ENCODE measurements around the gene CHM. TPM values are rescaled to one million over a fixed set of nuclear protein-coding genes. Genes with fewer than 3 reads are reported as not detected.
"Not testable (repeated sequence)": the region's sequence is repeated elsewhere in the genome, so short reads cannot be mapped to it uniquely, and the experiment has no call there.

CHM gene
- total and polyA plus RNA-seq, 2 donors (not counting 1 experiment from before 2014, with no cell fraction given) = 13.7 to 25.5 TPM

DNA sequence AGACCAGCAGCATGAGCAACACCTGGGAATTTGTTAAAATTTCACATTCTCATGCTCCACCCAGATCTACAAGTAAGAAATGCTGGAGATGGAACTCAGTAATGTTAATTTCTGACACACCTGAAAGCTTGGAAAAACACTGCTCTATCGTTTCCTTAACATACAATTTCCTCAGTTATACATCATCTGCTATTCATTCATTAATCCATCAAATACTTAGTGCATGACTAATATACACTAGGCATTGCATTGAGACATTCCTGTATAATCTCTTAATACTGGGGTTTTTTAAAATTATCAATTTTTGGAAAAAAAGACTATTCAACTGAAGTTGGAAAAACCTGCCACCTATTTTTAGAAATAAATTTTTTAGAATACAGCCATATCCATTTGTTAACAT, 106.1 kb downstream of the CHM start:
- Histone ChIP-seq H3K36me3 (replicated peaks in 1 of 2; ENCODE audit: control extremely low read depth in 1 of 2, control insufficient read depth in 1 of 2, extremely low read depth in 1 of 2, insufficient read depth in 2 of 2, low read length in 1 of 2) (no peaks in the 10 kb centered on the region), H3K4me2 (replicated peaks; ENCODE audit: low read depth, low read length, poor library complexity, severe bottlenecking) (no peak overlapping the region), H4K20me1 (ENCODE audit: control insufficient read depth, insufficient read depth, low read length, poor library complexity, severe bottlenecking) (no peaks in the 10 kb centered on the region), H3K79me2 (ENCODE audit: control insufficient read depth, insufficient read depth, low read length) (no peaks in the 10 kb centered on the region), H2AFZ (ENCODE audit: insufficient read depth, low read depth, low read length, poor library complexity, severe bottlenecking) (no peak overlapping the region), H3K9me3 (ENCODE audit: control extremely low read depth in 1 of 3, control insufficient read depth in 2 of 3, insufficient read depth in 1 of 3, low read length in 2 of 3) (peaks cover 0 to 4% (median 2%) of the 10 kb centered on the region in 3 donors), H3K27ac (ENCODE audit: low read length in 2 of 2) (no peak overlapping the region), H3K27me3 (replicated peaks in 1 of 4; ENCODE audit: control extremely low read depth in 1 of 4, control insufficient read depth in 3 of 4, insufficient read depth in 4 of 4, low read length in 3 of 4) (no peaks in the 10 kb centered on the region), H3K9ac (ENCODE audit: low read length) (no peak overlapping the region), H3K4me1 (ENCODE audit: control insufficient read depth in 2 of 2, insufficient read depth in 2 of 2, low read length in 2 of 2) (no peaks in the 10 kb centered on the region), H3K4me3 (ENCODE audit: control extremely low read depth in 1 of 5, extremely low read depth in 1 of 5, insufficient read depth in 1 of 5, low read depth in 2 of 5, low read length in 4 of 5) (no peak overlapping the region)
- H3K9me3 Mint-ChIP-seq (ENCODE audit: insufficient read depth) = peaks cover 9% of the 10 kb centered on the region
- CTCF ChIA-PET = no interaction called here
- peaks cover 11% of the 10 kb centered on the region for H3K4me1 Mint-ChIP-seq
- TF ChIP-seq EZH2 (IDR thresholded peaks at IDR 0.05; ENCODE audit: borderline replicate concordance, insufficient read depth, low read depth, low read length, poor library complexity, severe bottlenecking) = no peak
- TF ChIP-seq, protein P1, sequence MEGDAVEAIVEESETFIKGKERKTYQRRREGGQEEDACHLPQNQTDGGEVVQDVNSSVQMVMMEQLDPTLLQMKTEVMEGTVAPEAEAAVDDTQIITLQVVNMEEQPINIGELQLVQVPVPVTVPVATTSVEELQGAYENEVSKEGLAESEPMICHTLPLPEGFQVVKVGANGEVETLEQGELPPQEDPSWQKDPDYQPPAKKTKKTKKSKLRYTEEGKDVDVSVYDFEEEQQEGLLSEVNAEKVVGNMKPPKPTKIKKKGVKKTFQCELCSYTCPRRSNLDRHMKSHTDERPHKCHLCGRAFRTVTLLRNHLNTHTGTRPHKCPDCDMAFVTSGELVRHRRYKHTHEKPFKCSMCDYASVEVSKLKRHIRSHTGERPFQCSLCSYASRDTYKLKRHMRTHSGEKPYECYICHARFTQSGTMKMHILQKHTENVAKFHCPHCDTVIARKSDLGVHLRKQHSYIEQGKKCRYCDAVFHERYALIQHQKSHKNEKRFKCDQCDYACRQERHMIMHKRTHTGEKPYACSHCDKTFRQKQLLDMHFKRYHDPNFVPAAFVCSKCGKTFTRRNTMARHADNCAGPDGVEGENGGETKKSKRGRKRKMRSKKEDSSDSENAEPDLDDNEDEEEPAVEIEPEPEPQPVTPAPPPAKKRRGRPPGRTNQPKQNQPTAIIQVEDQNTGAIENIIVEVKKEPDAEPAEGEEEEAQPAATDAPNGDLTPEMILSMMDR (IDR thresholded peaks at IDR 0.05) = no peak
- ATAC-seq (ENCODE audit: low read depth) (no peak), DNase-seq (no peak)
- H3K27me3 Mint-ChIP-seq = no peaks in the 10 kb centered on the region
- POLR2A ChIA-PET = no interaction called here
- no CpG with 5 or more reads among the region's 1 CpG for WGBS (ENCODE audit: insufficient coverage)
- no peak overlapping the region for H3K27ac Mint-ChIP-seq
- no peak overlapping the region for H3K4me3 Mint-ChIP-seq
- intact Hi-C loops (cut with micrococcal nuclease) = no loop called here

DNA sequence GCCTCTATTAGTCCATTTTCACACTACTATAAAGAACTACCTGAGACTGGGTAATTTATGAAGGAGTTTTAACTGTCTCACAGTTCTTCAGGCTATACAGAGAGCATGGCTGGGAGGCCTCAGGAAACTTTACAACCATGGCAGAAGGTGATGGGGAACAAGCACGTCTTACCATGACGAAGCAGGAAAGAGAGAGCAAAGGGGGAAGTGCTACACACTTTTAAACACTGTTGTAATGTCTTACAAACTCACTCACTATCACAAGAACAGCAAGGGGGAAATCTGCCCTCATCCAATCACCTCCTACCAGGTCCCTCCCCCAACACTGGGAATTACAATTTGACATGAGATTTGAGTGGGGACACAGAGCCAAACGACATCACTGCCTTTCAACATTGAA, 107.4 kb downstream of the CHM start:
- H3K4me3 Mint-ChIP-seq; intact Hi-C loops (cut with micrococcal nuclease); H3K4me2 ChIP-seq (replicated peaks; ENCODE audit: low read depth, low read length, poor library complexity, severe bottlenecking); H3K9ac ChIP-seq (ENCODE audit: low read length); H3K79me2 ChIP-seq (ENCODE audit: control insufficient read depth, insufficient read depth, low read length); H3K27me3 Mint-ChIP-seq; H3K27me3 ChIP-seq (replicated peaks in 1 of 4; ENCODE audit: control extremely low read depth in 1 of 4, control insufficient read depth in 3 of 4, insufficient read depth in 4 of 4, low read length in 3 of 4); H3K27ac Mint-ChIP-seq; ATAC-seq (ENCODE audit: low read depth); POLR2A ChIA-PET; H3K4me1 ChIP-seq (ENCODE audit: control insufficient read depth in 2 of 2, insufficient read depth in 2 of 2, low read length in 2 of 2); H3K9me3 ChIP-seq (ENCODE audit: control extremely low read depth in 1 of 3, control insufficient read depth in 2 of 3, insufficient read depth in 1 of 3, low read length in 2 of 3); H3K36me3 ChIP-seq (replicated peaks in 1 of 2; ENCODE audit: control extremely low read depth in 1 of 2, control insufficient read depth in 1 of 2, extremely low read depth in 1 of 2, insufficient read depth in 2 of 2, low read length in 1 of 2); H3K4me3 ChIP-seq (ENCODE audit: control extremely low read depth in 1 of 5, extremely low read depth in 1 of 5, insufficient read depth in 1 of 5, low read depth in 2 of 5, low read length in 4 of 5); CTCF ChIA-PET; DNase-seq; H3K9me3 Mint-ChIP-seq (ENCODE audit: insufficient read depth); H3K27ac ChIP-seq (ENCODE audit: low read length in 2 of 2); H4K20me1 ChIP-seq (ENCODE audit: control insufficient read depth, insufficient read depth, low read length, poor library complexity, severe bottlenecking); H2AFZ ChIP-seq (ENCODE audit: insufficient read depth, low read depth, low read length, poor library complexity, severe bottlenecking): not testable (repeated sequence)
- H3K4me1 Mint-ChIP-seq = peaks cover 11% of the 10 kb centered on the region
- WGBS (ENCODE audit: insufficient coverage) = no CpG with 5 or more reads among the region's 3 CpGs

DNA sequence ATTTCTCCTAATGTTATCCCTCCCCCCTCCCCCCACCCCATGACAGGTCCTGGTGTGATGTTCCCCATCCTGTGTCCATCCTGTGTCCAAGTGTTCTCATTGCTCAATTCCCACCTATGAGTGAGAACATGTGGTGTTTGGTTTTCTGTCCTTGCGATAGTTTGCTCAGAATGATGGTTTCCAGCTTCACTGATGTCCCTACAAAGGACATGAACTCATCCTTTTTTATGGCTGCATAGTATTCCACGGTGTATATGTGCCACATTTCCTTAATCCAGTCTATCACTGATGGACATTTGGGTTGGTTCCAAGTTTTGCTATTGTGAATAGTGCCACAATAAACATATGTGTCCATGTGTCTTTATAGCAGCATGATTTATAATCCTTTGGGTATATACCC, 113.0 kb downstream of the CHM start:
- POLR2A ChIA-PET; H3K4me1 Mint-ChIP-seq; H4K20me1 ChIP-seq (ENCODE audit: control insufficient read depth, insufficient read depth, low read length, poor library complexity, severe bottlenecking); DNase-seq; H3K4me1 ChIP-seq (ENCODE audit: control insufficient read depth in 2 of 2, insufficient read depth in 2 of 2, low read length in 2 of 2); CTCF ChIA-PET; H3K79me2 ChIP-seq (ENCODE audit: control insufficient read depth, insufficient read depth, low read length); H3K27me3 Mint-ChIP-seq; ATAC-seq (ENCODE audit: low read depth); H3K9me3 Mint-ChIP-seq (ENCODE audit: insufficient read depth); H3K9me3 ChIP-seq (ENCODE audit: control extremely low read depth in 1 of 3, control insufficient read depth in 2 of 3, insufficient read depth in 1 of 3, low read length in 2 of 3); H2AFZ ChIP-seq (ENCODE audit: insufficient read depth, low read depth, low read length, poor library complexity, severe bottlenecking); H3K27ac ChIP-seq (ENCODE audit: low read length in 2 of 2); H3K9ac ChIP-seq (ENCODE audit: low read length); H3K4me3 Mint-ChIP-seq; H3K27me3 ChIP-seq (replicated peaks in 1 of 4; ENCODE audit: control extremely low read depth in 1 of 4, control insufficient read depth in 3 of 4, insufficient read depth in 4 of 4, low read length in 3 of 4); H3K36me3 ChIP-seq (replicated peaks in 1 of 2; ENCODE audit: control extremely low read depth in 1 of 2, control insufficient read depth in 1 of 2, extremely low read depth in 1 of 2, insufficient read depth in 2 of 2, low read length in 1 of 2); H3K4me3 ChIP-seq (ENCODE audit: control extremely low read depth in 1 of 5, extremely low read depth in 1 of 5, insufficient read depth in 1 of 5, low read depth in 2 of 5, low read length in 4 of 5); intact Hi-C loops (cut with micrococcal nuclease); H3K4me2 ChIP-seq (replicated peaks; ENCODE audit: low read depth, low read length, poor library complexity, severe bottlenecking); H3K27ac Mint-ChIP-seq: not testable (repeated sequence)
- no CpG with 5 or more reads among the region's 2 CpGs for WGBS (ENCODE audit: insufficient coverage)

Data from B cell (primary cell).